Testis (tissue), 3 donors: ENCODE measurements around the gene KIAA1671. TPM values are rescaled to one million over a fixed set of nuclear protein-coding genes. Genes with fewer than 3 reads are reported as not detected.

Experiments used
- DNase-seq: peaks from one replicate; pipeline ENCODE4 v3.0.0-alpha.2; 2019
- H3K27ac ChIP-seq, 2 donors: fragments of 200-600 bp; sonication (generic); one replicate each; pipeline ENCODE4 v1.5.1; 2019
- H3K27me3 ChIP-seq: fragments of 200-600 bp; sonication (generic); one replicate; pipeline ENCODE4 v1.5.1; 2019
- H3K36me3 ChIP-seq: fragments of 200-600 bp; sonication (generic); one replicate; pipeline ENCODE4 v1.5.1; 2017; ENCODE audit warnings: low read depth; ENCODE audit errors: missing control alignments
- H3K4me1 ChIP-seq: fragments of 200-600 bp; sonication (generic); one replicate; pipeline ENCODE4 v1.5.1; 2019
- H3K4me3 ChIP-seq, 2 donors: fragments of 200-600 bp; sonication (generic); one replicate each; pipeline ENCODE4 v1.5.1; 2017 to 2019
- H3K9me3 ChIP-seq: fragments of 200-600 bp; sonication (generic); one replicate; pipeline ENCODE4 v1.5.1; 2017
- POLR2A ChIP-seq: fragments of 450-650 bp; IDR thresholded peaks from one replicate; pipeline ENCODE4 v1.6.1; 2017; ENCODE audit warnings: antibody characterized with exemption, mild to moderate bottlenecking, moderate library complexity
- WGBS, 2 donors: methylation state at CpG; one replicate each; pipeline ENCODE4 v1.1.5; 2018; 5-methylcytosine and 5-hydroxymethylcytosine counted together
- intact Hi-C: fragments of 100-400 bp; cut with DNase I; formaldehyde crosslinking; loops from one replicate; pipeline ENCODE4 v1.15.1; 2023; ENCODE audit warnings: low total_unique reads
- polyA plus RNA-seq: library from polyadenylated mRNA; stranded (reverse); fragments of 350-450 nt; fragmentation: Illumina TruSeq; extraction: RNeasy Lipid Tissue Mini Kit (QIAGEN cat#74804); gene quantifications from one replicate; pipeline ENCODE4 v1.2.3, GENCODE V29; 2014; ENCODE audit warnings: low read depth, low replicate concordance; ENCODE audit not compliant: insufficient read depth
- total RNA-seq, 2 donors: library from RNA; depleted of rRNA; stranded (reverse); fragments of >200 nt; gene quantifications; one replicate each; pipeline ENCODE4 v1.2.3, GENCODE V29; 2016
- TF ChIP-seq, protein P1 (sequence below), 3 experiments: fragments of 450-650 bp in 2 of 3; fragments of 200-600 bp in 1 of 3; sonication (generic) in 1 of 3; IDR thresholded peaks; one replicate each; pipeline ENCODE4 v1.5.1; 2016 to 2019; ENCODE audit warnings: antibody characterized with exemption in 3 of 3, mild to moderate bottlenecking in 2 of 3, moderate library complexity in 1 of 3

The KIAA1671 gene
- total and polyA plus RNA-seq, 3 donors from 2014 or later: 16.8 to 28.6 (median 24.4) TPM

DNA sequence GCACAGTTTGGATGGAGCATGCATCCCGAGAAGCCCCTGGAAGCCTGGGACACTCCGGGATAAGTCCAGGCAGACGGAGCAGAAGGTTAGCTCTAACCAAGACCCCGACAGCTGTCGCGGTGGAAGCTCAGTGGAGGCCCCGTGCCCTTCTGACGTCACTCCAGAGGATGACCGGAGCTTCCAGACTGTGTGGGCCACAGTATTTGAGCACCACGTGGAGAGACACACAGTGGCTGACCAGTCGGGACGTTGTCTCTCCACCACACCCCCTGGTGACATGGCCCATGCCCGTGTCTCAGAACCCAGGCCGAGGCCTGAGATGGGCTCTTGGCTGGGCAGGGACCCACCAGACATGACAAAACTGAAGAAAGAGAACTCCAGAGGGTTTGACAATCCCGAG lies 86.3 kb downstream of the KIAA1671 start:
- DNase-seq: no peak
- Histone ChIP-seq H3K4me3 (no peak overlapping the region), H3K27me3 (no peaks in the 10 kb centered on the region), H3K36me3 (no peaks in the 10 kb centered on the region), H3K4me1 (no peaks in the 10 kb centered on the region), H3K9me3 (no peaks in the 10 kb centered on the region), H3K27ac (no peak overlapping the region)
- 96 to 98% methylated on average over 12 to 15 of the region's 15 CpGs for WGBS, 2 donors
- intact Hi-C loops: no loop called here
- TF ChIP-seq POLR2A: no peak
- TF ChIP-seq, protein P1, sequence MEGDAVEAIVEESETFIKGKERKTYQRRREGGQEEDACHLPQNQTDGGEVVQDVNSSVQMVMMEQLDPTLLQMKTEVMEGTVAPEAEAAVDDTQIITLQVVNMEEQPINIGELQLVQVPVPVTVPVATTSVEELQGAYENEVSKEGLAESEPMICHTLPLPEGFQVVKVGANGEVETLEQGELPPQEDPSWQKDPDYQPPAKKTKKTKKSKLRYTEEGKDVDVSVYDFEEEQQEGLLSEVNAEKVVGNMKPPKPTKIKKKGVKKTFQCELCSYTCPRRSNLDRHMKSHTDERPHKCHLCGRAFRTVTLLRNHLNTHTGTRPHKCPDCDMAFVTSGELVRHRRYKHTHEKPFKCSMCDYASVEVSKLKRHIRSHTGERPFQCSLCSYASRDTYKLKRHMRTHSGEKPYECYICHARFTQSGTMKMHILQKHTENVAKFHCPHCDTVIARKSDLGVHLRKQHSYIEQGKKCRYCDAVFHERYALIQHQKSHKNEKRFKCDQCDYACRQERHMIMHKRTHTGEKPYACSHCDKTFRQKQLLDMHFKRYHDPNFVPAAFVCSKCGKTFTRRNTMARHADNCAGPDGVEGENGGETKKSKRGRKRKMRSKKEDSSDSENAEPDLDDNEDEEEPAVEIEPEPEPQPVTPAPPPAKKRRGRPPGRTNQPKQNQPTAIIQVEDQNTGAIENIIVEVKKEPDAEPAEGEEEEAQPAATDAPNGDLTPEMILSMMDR (IDR thresholded peaks at IDR 0.05): no peak

GRCh38 chr22:25039255-25039654 lies 86.7 kb downstream of the KIAA1671 start:
- no peaks in the 10 kb centered on the region for H3K9me3 ChIP-seq
- WGBS, 2 donors: 91 to 92% methylated on average over 14 to 17 of the region's 17 CpGs
- H3K36me3 ChIP-seq: no peaks in the 10 kb centered on the region
- no peaks in the 10 kb centered on the region for H3K4me1 ChIP-seq
- no peak overlapping the region for H3K4me3 ChIP-seq
- H3K27ac ChIP-seq: no peak overlapping the region
- H3K27me3 ChIP-seq: no peaks in the 10 kb centered on the region
- TF ChIP-seq POLR2A: no peak
- TF ChIP-seq, protein P1 (IDR thresholded peaks at IDR 0.05): no peak
- no peak for DNase-seq
- intact Hi-C loops: no loop called here

DNA sequence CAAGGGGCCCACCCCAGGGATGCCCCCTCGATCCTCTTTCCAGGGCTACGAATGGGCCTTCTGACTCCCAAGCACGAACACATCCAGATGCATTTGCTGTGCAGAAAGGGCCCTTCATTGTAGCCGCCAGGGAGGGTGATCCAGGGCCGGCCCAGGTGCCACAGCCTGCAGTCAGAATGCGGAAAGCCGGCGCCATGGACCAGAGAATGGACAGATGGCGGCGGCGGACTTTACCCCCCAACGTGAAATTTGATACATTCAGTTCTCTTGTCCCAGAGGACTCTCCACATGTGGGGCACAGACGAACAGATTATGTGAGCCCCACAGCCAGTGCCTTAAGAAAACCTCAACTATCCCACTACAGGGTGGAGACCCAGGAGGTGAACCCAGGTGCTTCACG lies 87.2 kb downstream of the KIAA1671 start:
- Histone ChIP-seq H3K27ac (no peak overlapping the region), H3K9me3 (no peaks in the 10 kb centered on the region), H3K36me3 (no peaks in the 10 kb centered on the region), H3K4me1 (no peaks in the 10 kb centered on the region), H3K27me3 (no peaks in the 10 kb centered on the region), H3K4me3 (no peak overlapping the region)
- 95 to 96% methylated on average over 12 to 14 of the region's 14 CpGs for WGBS, 2 donors
- no peak for TF ChIP-seq POLR2A
- intact Hi-C loops: no loop called here
- DNase-seq: no peak

DNA sequence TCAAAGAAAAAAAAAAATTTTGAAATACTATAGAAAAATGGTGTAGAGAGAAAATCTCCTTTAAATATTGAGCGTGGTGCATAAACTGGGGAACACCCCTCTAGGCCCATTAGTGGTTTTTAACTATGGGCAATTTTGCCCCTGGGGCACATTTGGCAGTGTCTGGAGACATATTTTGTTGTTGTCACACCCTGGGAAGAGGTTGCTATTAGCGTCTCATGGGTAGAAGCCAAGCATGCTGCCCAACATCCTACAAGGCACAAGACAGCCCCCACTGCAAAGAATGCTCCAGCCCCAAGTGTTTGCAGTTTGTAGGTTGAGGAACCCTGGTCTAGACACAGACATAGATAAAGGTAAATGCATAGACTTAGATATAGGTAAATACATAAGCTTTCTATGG lies 92.6 kb downstream of the KIAA1671 start:
- no peak for DNase-seq
- Histone ChIP-seq H3K4me1 (no peaks in the 10 kb centered on the region), H3K27ac (no peak overlapping the region), H3K36me3 (no peaks in the 10 kb centered on the region), H3K4me3 (no peak overlapping the region), H3K27me3 (no peaks in the 10 kb centered on the region), H3K9me3 (no peaks in the 10 kb centered on the region)
- TF ChIP-seq, protein P1 (IDR thresholded peaks at IDR 0.05): no peak
- TF ChIP-seq POLR2A: no peak
- WGBS, 2 donors: 81 to 95% methylated on average over 2 of the region's 2 CpGs
- intact Hi-C loops: no loop called here

DNA sequence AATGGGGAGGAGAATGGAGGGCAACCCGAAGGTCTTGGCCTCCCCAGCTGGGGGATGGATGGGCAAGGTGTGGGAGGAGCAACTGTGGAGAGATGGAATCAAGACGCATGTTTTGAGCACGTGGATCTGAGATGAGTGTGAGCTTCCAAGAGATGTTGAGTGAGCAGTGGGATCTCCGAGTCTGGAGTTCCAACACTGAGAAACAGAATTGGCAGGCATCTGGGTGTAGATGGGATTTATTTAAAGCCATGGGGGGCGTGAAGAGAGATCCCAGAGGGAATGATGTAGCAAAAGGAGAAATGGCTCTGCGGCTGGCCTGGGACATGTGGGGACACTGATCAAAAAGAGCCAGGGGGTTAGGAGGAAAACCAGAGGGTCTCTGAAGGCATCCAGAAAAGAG lies 95.6 kb downstream of the KIAA1671 start:
- no peaks in the 10 kb centered on the region for H3K27me3 ChIP-seq
- no peaks in the 10 kb centered on the region for H3K4me1 ChIP-seq
- no peak overlapping the region for H3K27ac ChIP-seq
- no peak for DNase-seq
- H3K36me3 ChIP-seq: no peaks in the 10 kb centered on the region
- intact Hi-C loops: loop anchor here (2.0 kb wide), 1 partner anchor 101 kb away; the partner anchor contains the start of gene LHFPL7
- 89 to 92% methylated on average over 6 of the region's 6 CpGs for WGBS, 2 donors
- TF ChIP-seq, protein P1 (IDR thresholded peaks at IDR 0.05): no peak
- no peak for TF ChIP-seq POLR2A
- no peak overlapping the region for H3K4me3 ChIP-seq
- no peaks in the 10 kb centered on the region for H3K9me3 ChIP-seq
